Activated T-cell treated with anti-CD3 and anti-CD28 coated beads, Interleukin-2, amount 50 U/mL, for 48 hours (primary cell): ENCODE results near the gene SENP6.
"Not testable (repeated sequence)": the region's sequence is repeated elsewhere in the genome, so short reads cannot be mapped to it uniquely, and the experiment has no call there.

ENCODE experiments used
- DNase-seq, 2 experiments: peaks; one replicate each; pipeline ENCODE4 v3.0.0-alpha.2; 2020

SENP6 gene

DNA sequence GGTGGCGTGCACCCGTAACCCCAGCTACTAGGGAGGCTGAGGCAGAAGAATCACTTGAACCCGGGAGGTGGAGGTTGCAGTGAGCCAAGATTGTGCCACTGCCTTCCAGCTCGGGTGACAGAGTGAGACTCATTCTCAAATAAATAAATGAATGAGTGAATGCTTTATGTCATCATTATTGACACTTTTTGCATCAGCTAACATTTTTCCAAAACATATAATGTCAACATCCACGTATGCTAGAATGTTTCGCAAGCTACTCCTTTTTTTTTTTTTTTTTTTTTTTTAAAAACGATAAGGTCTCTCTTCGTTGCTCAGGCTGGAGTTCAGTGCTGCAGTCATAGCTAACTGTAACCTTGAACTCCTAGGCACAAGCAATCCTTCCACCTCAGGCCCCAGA is 72.2 kb downstream of the SENP6 start:
- DNase-seq, result no peak

DNA sequence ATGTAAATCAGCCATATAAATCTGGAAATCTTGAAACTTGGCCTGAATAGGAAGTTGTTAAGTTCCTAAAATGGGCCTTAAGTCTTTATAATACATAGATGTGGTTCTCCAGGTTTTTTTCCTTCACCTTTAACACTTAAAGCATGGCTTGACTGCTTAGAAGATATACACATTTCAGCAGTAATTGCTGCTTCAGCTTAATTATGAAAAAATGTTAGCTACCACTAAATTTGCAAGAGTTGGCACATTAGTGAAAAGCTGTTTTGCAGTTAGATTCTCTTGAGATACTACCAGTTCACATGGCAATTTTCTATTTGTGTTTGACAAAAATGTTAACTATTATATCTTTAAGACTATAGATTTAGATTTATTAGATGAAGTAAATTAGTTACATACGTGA is 74.7 kb downstream of the SENP6 start:
- DNase-seq, result no peak

DNA sequence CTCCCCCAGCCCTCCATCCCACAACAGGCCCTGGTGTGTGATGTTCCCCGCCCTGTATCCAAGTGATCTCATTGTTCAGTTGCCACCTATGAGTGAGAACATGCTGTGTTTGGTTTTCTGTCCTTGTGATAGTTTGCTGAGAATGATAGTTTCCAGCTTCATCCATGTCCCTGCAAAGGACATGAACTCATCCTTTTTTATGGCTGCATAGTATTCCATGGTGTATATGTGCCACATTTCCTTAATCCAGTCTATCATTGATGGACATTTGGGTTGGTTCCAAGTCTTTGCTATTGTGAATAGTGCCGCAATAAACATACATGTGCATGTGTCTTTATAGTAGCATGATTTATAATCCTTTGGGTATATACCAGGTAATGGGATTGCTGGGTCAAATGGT is 80.9 kb downstream of the SENP6 start:
- DNase-seq, result not testable (repeated sequence)

DNA sequence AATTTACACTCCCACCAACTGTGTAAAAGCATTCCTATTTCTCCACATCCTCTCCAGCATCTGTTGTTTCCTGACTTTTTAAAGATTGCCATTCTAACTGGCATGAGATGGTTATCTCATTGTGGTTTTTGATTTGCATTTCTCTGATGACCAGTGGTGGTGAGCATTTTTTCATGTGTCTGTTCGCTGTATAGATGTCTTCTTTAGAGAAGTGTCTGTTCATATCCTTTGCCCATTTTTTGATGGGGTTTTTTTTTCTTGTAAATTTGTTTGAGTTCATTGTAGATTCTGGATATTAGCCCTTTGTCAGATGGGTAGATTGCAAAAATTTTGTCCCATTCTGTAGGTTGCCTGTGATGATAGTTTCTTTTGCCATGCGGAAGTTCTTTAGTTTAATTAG is 81.3 kb downstream of the SENP6 start:
- DNase-seq, result not testable (repeated sequence)

DNA sequence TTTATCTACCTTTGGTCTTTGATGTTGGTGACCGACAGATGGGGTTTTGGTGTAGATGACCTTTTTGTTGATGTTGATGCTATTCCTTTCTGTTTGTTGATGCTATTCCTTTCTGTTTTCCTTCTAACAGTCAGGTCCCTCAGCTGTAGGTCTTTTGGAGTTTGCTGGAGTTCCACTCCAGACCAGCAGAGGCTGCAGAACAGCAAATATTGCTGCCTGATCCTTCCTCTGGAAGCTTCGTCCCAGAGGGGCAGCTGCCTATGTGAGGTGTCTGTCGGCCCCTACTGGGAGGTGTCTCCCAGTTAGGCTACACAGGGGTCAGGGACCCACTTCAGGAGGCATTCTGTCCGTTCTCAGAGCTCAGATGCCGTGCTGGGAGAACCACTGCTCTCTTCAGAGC is 85.9 kb downstream of the SENP6 start:
- DNase-seq, result not testable (repeated sequence)

DNA sequence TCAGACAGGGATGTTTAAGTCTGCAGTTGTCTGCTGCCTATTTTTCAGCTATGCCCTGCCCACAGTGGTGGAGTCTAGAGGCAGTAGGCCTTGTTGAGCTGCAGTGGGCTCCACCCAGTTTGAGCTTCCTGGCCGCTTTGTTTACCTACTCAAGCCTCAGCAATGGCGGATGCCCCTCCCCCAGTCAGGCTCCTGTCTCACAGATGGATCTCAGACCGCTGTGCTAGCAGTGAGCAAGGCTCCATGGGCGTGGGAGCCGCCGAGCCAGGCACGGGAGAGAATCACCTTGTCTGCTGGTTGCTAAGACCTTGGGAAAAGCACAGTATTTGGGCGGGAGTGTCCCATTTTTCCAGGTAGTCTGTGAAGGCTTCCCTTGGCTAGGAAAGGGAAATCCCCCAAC is 86.3 kb downstream of the SENP6 start:
- not testable (repeated sequence) for DNase-seq

DNA sequence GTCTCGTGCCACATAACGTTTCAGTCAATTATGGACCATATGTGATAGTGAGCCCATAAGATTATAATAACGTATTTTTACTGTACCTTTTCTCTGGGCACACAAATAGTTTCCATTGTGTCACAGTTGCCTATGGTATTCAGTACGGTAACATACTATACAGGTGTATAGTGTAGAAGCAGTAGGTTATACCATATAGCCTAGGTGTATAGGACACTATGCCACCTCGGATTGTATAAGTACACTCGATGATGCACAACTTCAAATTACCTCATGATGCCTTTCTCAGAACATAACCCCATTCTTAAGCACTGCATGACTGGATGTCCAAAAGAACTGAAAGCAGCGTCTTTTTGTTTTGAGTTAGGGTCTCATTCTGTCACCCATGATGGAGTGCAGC is 87.9 kb downstream of the SENP6 start:
- no peak for DNase-seq

DNA sequence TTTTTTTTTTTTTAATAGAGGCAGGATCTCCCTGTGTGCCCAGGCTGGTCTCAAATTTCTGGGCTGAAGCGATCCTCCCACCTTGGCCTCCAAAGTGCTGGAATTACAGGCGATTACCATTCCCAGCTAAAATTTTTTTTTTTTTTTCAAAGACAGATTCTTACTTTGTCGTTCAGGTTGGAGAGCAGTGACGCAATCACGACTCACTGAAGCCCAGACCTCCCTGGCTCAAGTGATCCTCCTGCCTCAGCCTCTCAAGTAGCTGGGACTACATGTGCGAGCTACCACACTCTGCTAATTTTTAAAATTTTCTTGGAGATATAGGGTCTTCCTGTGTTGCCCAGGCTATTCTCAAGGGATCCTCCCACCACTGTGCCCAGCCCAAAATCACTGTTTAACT is 89.3 kb downstream of the SENP6 start:
- no peak for DNase-seq

DNA sequence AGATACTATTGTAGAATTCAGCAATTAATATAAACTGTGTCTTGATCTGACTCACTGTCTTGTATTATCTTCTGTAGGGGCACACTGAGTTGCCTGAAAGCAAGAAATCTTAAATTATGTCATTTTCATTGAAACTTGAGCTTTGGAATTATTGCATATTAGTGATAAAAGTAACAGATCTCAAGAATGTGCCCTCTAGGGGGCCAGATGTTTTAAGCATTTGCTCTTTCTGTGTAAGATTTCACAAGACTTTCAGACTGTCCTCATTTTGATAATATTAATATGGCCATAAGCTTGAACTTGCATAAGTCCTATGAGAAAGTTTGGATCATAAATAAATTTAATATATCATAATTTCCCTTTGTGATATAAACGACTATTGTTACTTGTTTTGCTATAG is 91.9 kb downstream of the SENP6 start:
- no peak for DNase-seq

DNA sequence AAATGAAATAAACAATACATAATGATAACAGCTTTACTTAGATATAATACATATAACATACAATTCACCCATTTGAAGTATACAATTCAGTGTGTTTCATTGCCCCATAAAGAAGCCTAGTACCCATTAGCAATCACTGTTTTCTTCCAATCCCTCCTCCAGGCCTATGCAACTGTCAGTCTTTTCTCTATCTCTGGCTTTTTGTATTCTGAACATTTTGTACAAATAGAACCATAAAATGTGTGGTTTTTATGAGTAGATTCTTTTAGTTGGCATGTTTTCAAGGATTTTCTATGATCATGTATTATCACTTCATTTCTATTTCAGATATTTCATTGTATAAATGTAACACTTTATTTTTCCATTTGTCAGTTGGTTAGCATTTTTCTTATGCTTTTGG is 92.7 kb downstream of the SENP6 start:
- no peak for DNase-seq

DNA sequence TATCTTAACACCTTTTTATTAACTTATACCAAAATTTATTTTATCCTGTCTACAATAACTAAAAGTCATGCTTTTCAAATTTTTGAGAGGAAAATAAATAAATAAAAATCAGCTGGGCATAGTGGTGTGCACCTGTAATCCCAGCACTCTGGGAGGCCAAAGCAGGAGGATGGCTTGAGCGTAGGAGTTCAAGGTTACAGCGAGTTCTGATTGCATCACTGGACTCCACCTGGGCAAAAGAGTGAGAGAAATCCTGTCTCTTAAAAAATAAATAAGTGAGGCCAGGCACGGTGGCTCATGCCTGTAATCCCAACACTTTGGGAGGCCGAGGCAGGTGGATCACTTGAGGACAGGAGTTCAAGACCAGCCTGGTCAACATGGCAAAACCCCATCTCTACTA is 106.7 kb downstream of the SENP6 start:
- not testable (repeated sequence) for DNase-seq

DNA sequence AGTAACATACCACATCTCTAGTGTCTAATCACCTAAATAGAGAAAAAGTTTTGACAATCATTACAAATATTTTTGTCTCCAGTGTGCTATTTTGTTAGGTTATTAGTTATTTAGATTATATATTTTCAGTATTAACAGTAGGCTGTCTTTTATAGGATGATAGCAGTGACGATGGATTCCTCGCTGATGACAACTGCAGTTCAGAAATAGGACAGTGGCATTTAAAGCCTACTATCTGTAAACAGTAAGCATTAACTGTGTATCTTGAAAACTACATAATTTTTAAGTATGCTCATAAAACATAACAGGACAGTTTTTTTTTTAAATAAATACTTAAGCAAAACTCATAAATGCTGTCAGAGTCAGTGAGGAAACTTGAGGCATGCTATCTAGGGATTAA is 109.5 kb downstream of the SENP6 start:
- no peak for DNase-seq

DNA sequence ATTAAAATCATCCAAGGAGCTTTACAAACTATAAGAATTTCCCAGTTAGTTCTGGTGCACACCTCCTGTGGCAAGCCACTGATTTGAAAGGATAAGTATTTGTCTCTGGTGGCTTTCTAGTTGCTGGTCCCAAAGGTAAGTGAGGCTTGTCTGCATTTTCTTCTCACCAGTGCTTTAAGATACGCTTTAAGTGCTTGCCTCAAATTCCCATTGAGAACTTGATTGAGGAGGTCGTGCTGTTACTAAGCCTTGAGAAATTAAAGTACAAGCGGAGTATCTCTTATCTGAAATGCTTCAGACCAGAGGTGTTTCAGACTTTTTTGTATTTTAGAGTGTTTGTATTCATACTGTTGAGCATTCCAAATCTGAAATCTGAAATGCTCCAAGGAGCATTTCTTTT is 117.5 kb downstream of the SENP6 start:
- DNase-seq, result no peak

DNA sequence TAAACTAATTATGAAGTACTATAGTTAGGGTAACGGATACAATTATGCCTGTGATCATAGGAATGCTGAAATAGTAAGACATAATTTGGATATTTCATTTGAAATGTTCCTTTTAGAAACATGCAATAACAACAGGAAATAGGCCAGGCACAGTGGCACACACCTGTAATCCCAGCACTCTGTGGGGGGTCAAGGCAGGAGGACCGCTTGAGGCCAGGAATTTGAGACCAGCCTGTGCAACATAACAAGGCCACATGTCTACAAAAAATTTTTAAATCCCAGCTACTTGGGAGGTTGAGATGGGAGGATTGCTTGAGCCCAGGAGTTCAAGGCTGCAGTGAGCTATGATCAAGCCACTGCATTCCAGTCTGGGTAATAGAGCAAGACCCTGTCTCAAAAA is 121.7 kb downstream of the SENP6 start:
- no peak for DNase-seq

DNA sequence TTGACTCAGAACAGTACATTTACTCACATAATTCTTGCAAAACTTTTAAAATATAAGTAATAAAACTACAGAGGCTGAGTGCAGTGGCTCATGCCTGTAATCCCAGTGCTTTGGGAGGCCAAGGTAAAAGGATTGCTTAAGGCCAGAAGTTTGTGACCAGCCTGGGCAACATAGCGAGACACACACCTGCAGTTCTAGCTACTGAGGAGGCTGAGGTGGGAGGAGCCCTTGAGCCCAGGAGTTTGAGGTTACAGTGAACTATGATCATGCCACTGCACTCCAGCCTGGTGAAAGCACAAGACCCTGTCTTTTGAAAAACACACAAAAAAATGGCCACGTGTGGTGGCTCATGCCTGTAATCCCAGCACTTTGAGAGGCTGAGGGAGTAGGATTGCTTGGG is 125.5 kb downstream of the SENP6 start:
- no peak for DNase-seq

DNA sequence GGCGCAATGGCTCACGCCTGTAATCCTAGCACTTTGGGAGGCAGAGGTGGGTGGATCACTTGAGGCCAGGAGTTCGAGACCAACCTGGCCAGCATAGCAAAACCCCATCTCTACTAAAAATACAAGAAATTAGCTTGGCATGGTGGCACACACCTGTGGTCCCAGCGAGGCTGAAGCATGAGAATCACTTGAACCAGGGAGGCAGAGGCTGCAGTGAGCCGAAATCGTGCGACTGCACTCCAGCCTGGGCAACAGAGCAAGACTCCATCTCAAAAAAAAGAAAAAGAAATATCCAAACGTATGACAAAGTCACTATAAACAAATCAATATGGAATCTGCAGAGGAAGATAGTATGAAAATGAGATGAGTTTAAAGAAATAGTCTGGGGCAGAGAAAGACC is 129.3 kb downstream of the SENP6 start:
- not testable (repeated sequence) for DNase-seq

DNA sequence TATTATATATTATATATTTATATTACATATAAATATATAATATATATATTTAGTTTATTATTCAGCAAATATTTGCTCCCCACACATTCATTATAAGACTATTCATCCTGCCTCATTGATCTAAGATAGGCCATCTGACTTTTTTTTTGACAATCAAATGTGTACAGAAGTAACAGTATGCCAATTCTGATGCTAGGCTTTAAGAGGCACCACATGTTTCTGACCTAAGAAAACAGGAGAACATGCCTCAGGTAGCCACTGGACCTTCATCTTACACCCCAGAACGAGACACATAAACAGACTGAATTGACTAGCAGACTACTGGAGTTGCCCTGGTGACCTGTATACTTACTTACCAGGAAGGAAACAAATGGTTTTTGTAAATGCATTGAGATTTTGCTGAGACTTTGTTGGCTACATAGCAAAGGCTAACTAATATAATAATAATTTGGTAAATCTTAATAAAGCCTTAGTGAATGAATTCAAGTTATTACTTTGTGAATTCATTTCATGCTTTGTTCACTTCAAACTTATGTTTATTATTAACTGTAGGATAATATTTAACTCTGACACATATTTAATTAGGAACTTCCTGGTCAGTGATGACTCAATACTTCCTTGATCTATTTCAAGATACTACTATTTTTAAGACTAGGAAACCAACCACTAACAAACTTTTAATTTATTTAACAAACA is 134.0 kb downstream of the SENP6 start:
- no peak for DNase-seq

DNA sequence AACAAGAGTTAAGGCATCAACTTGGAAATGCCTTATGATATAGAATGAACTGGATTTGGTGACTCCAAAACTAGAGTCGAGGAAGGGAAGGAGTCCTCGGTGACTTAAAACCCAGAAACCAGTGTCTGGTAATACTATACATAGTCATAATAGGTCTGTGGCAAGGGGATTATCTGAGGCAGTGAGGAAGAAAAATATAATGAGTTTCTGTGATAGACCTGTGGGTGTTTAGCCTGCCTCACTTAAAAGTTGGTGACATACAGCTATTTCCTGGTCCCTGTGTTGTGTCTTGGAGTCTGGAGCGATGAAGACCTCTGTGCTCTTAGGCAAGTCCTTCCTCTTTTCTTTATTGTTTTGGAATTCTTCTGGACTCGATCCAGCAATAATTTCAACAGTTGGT is 142.3 kb downstream of the SENP6 start:
- DNase-seq, result no peak

DNA sequence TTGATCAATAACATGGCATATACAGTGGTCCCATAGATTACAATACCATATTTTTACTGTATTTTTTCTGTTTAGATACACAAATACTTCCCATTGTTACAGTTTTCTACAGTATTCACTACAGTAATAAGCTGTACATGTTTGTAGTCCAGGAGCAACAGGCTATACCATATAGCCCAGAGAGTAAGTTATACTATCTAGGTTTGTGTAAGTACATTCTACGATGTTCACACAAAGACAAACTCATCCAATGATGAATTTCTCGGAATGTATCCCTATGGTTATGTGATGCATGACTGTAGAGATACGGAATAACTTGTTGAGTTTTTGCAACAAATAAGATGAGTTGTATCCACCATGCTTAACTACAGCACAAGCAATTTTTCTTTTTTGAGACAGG is 143.7 kb downstream of the SENP6 start:
- no peak for DNase-seq

DNA sequence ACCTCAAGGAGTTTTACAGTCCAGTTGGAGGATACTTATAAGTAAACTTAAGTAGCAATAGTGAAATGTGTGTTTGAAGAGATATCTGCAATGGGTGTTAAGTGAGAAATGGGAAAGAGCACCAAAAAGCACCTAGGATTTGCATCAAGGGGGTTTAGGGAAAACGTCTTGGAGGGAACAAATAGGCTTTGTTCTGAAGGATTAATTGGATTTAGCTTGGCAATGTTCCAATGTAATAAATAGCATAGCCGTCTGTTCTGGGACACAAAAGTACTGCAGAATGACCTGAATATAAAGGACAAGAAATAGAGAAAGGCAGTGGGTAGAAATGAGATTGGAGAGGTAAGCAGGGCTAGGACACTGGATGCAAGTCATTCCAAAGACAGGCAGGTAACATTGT is 144.5 kb downstream of the SENP6 start:
- DNase-seq, result no peak

DNA sequence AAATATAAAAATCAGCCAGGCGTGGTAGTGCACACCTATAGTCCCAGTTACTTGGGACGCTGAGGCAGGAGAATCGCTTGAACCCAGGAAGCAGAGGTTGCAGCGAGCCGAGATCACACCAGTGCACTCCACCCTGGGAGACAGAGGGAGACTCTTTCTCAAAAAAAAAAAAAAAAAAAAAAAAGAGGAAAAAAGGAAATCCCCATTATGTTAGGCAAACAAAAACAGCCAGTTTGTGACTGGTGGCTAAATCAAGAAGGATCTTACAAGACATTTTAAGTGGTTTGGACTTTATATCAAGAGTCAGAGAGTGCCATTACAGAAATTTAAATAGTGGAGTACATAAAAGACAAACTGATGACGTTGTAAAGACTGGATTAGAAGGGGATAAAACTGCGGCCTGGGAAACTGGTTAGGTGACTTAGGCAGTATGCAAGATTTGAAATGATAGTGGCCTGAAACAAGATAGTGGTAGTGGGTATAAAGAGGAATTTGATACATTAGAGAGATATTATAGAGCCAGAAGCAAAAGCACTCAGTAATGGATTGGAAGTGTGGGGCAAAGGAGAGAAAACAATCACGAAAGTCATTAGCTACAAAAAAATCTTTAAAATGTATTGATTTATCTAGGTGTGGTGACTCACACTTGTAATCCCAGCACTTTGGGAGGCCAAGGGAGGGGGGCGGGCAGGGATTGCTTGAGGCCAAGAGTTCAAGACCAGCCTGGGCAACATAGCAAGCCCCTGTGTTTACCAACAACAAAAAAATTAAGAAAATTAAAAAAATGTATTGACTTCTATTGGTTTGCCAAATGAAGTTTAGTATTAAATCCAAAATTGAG is 145.7 kb downstream of the SENP6 start:
- no peak for DNase-seq

DNA sequence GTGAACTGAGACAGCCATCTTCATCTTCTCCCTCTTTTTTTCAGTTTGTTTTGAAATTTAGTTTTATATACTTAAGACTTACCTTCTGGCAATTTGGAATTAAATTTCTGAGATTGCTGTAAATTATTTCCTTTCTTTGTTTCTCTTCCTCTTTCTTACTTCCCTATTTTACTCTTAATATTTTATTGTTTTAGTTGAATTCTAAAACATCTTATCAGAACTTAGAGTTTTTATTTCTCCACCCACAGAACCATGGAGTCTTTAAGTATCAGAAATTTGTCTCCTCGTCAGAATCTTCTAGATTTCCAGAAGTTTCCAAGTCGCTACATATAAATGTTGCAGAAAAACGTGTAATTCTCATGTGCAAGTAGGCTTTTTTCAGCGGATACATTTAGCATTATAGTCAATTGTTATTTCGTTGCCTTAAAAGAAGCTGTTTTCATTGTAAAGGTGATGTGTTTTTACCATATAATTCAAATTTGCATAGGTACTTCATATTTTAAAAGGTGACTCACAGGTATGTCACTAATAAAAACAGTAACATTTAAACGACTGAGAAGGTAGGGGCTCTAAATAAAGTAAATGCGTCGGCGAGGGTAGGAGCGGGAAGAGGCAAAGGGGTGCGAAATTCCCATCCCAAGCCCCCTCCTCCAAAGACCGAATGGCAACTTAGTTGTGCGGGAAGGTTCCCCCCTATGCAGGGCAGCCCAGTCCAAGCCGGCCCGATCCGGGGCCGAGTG is 146.5 kb downstream of the SENP6 start:
- no peak for DNase-seq

DNA sequence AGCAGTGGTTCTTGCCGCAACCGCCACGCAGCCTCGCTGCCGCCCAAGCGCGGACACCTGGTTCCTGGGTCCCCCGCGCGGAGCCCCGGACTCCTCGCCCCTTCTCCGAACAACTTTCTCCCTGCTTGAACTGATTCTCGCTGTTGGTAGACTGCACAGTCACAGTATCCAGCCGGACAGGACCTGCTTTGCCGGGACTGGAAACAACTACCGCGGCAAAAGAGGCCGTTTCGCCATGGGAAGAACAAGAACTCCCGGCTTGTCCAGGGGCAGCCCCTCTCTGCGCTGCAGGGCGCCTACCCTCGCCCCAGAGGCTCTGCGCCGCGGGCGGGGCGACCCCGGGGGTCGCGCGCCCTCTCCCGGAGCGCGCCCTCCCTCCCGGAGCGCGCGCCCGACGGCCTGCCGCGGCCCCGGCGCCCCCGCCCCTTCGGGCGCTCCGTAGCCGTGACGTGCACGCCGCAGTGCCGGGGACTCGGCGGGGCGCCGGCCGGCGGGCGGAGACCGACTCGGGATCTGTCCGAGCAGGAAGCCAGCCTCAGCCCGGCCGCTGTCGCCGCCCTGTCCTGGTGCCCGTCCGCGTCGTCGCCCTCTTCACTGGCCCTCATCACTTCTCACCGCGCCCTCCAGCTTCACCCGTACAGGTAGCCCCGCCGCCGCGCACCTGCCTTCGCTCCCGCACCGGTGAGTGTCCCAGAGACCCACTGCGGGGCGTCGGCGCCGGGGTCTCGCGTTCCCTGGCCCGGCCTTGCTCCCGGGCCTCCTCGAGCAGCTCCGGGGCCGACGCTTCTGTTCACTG is 147.3 kb downstream of the SENP6 start, which contains the start of gene MYO6:
MYO6 (plus strand) TSS at position 497 of the 796 bp plus-strand sequence. CDS start 68,309 bp downstream, outside the sequence.
- DNase-seq, result peak; percentile 40 to 58
